Measurements from ENCODE around the gene MMP7.

MMP7 gene, protein sequence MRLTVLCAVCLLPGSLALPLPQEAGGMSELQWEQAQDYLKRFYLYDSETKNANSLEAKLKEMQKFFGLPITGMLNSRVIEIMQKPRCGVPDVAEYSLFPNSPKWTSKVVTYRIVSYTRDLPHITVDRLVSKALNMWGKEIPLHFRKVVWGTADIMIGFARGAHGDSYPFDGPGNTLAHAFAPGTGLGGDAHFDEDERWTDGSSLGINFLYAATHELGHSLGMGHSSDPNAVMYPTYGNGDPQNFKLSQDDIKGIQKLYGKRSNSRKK
- total RNA-seq, result 0 reads per million in 4 donors

DNA sequence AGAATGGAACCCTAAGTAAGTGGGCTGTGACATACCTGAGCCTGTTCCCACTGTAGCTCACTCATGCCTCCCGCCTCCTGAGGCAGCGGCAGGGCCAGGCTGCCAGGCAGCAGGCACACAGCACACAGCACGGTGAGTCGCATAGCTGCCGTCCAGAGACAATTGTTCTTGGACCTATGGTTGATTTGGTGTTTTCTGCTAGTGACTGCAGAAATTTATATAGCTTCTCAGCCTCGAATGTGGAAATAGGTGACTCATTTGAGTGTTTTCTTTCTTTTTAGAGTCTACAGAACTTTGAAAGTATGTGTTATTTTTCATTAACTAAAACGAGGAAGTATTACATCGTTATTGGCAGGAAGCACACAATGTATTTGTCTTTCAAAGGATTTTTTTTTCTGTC is at the start of gene MMP7:
TSS of gene MMP7 (minus strand) at position 190 of the 400 bp plus-strand sequence. CDS start at position 143, 47 bp downstream.
- DNase-seq, result no peak

DNA sequence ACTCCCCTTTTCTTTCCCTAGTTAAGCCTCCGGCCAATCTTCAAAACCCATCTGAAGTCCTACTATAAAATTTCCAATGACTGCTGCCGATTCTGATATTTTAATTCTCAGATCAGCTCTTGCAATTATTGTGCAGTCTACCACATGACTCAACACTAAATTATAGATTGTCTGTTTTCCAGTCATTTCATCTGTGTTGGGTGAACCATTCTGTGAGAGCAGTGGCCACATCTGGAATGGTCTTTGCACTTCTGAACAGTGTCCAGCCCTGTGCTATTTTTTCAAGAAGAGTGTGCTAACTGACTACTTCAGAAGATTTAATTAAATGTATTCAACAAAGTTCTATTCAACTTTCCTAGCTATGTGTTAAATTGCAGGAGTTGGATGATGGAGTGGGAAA is 47.2 kb upstream of the MMP7 start:
- DNase-seq, result no peak

DNA sequence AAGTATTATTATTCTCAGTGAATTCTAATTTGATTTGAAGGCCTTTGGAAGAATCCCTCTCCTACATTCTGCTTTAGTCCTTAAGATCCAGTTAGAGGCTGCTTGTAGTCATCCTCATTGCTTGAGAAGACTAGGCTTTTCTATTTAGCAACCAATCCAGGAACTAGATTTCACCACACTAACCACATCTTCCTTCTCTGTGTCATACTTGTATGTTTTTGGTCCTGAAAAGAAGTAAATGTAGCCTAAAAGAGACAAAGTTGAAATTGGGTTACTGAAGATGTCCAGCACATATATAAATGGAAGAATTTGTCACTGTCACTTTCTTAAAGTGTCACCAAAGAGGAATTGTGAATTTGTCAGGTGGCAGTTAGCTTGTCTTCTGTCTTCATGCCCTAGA is 46.6 kb upstream of the MMP7 start:
- peak in 1 of 5 donors; percentile 63 for DNase-seq

DNA sequence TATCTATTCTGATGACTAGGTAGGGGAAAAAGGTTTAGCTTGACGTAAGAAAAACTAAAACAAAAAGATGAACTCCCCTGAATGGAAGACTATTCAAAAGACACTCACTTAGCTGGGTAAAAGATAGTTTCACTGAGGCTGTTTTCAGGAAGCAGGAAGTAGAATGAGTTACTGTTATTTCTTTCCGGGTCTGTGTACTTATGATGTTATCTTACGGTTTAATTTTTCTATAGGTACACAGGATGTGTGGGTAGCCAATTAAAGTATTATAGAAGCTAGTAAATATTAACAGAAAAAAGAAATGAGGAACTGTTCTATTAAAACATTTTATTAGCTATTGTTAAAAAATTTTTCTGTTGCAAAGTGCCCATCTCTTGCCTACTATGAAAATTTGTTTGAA is 45.8 kb upstream of the MMP7 start:
- peak in 1 of 5 donors; percentile 27 for DNase-seq

DNA sequence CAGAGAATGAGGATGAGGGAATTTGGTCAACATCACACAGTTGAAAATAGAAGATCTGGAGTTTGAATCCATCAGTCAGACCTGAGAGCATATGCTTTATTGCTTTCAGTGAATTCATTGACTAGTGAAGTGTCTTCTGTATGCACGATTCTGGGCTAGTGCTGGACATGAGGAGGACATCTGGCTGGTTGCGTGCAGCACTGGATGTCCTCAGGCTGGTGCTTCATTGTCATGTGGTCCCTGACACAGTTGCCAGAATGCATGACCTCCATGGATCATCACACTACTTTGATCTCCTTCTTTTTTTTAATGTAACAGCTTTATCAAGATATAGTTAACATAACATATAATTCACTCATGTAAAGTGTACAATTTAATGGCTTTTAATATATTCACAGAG is 44.5 kb upstream of the MMP7 start:
- DNase-seq, result no peak

DNA sequence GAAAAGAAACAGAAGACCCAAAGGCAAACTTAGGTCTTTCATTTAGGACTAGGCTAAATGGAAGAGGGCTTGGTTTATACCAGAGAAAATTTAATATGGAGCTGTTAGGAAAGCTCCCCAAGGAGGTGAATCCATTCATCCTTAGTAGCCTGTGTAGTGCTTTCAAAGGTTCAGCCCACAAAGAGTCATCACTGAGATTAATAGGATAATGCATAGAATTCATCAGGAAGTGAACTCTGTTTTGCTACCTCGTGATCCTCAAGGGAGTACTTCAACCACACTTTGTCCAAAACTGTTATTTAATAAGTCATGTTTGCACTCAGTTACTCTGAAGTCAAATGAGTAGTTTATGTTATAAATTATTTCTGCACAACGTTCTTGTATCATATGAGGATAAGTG is 43.3 kb upstream of the MMP7 start:
- no peak for DNase-seq

DNA sequence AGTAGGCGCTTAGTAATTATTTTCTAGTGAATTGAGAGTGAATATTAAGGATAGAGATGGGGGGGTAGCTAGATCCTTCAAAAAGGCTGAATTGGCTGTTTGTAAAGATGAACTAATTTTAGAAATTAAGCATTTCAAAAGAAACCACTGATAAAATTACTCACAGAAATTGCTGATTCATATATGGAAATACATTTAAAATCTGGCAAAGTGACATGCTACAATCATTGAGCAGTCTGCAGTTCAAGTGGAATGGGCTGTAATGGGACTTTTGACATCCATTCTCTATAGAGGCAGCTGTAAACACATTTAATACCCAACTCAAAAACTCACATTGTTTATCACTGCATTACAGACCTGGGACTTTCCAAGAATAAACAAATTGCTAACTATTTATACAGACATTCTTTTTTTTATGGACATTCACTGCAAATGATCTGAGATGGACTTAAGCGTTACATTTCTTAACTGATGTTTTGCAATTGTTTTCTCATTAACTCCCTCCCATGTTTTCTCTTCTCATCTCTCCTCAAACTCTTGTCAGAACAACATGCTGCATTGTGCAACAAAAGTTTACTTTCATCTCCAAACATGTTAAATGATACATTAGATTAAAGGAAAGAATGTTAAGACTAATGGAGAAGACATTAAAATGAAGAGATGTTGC is 42.1 kb upstream of the MMP7 start:
- DNase-seq, result no peak

DNA sequence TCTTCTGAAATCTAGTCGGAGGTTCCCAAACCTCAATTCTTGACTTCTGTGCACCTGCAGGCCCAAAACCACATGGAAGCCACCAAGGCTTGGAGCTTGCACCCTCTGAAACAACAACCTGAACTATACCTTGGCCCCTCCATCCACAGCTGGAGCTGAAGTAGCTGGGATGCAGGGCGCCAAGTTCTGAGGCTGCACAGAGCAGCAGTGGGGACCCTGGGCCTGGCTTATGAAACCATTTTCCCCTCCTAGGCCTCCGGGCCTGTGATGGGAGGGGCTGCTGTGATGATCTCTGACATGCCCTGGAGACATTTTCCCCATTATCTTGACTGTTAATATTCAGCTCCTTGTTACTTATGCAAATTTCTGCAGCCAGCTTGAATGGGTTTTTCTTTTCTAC is 38.3 kb upstream of the MMP7 start:
- no peak for DNase-seq

DNA sequence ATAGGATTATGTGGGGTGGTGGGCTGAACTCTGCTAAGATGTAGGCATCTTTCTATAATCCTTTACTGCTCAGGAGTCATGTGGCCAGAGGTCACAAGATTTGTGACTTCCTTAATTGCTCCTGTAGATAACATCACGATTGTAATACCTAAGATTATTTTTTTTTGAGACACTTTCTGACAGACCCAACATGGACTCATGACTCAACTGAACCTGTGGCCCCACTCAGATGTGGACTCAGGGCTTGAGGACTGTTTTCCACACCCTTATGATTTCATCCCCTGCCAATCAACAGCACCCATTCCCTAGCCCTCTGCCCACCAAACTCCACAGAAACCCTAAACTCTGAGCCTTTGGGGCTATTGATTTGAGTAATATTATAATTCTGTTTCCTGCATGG is 35.6 kb upstream of the MMP7 start:
- no peak for DNase-seq

DNA sequence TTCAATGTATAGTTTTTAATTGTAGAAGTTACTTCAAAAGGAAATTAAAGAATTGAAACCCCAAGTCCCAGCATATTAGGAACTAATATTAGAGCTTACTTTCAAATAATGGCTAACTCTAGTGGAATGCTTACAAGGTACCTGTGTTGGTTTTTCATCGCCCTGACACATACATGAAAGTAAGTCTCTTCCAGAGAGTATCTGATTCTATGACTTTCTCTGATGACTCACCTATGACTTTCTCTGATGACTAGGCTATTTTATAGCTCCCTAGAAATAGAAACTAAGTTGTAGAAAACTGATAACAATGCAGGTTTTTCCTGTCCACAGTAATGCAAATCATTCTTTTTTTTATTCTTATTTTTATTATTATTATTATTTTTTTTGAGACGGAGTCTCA is 33.6 kb upstream of the MMP7 start:
- DNase-seq, result peak in 1 of 5 donors; percentile 37

DNA sequence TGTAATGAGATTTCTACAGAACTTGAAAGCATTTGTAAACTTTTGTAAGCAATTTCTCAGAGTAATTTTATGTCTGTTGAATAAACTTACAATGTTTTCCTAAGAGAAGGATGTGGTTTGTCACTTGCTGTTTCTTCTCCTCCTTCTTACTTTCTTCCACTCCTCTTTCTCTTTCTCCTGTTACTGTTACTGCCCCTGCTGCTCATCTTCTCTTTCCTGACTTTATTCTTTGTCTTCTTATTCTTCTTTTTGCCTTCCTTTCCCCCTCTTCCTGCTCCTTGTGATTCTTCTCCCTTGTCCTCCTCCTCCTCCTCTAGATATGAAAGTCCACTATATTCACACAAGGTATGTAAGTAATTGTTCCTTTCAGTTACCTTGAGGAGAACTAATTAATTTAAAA is 31.1 kb upstream of the MMP7 start:
- no peak for DNase-seq

DNA sequence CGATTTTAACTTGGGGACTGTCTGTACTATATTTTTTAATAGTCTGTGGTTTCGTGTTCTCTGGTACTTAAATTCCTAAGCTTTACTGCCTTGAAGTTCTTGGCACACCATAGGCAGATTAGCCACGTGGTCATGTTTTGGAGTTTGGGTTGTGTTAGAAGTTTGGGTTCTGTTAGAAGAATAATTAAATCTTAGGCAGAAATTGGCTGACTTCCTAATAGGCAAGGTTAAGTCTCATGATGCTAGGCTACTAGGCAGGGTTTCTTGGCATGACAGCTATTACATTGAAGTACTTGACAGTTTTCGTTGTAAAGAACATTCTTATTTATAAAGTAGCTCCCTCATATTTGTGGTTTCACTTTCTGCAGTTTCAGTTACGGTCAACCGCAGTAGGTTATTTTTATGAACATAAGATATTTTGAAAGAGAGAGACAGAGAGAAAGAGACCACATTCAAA is 30.0 kb upstream of the MMP7 start:
- DNase-seq, result peak in 1 of 5 donors; percentile 40

DNA sequence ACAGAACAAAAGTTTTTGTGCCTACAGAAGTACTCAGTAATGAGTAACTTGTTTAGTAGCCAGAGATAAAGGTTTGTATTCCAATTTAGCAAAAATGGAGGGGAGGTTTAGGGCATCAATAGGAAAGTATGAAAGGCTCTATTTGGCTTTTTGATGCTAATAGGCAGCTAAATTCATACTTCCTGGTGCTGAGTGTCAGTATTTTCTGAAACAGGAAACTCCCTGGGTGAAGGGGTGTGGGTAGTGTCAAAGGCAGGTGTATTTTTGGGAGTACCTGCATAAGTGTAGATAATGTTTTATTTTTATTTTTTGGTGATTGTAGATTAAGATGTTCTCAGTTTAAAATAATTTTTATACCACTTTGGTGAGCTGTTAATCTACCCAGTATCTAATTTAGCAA is 29.3 kb upstream of the MMP7 start:
- DNase-seq, result no peak

DNA sequence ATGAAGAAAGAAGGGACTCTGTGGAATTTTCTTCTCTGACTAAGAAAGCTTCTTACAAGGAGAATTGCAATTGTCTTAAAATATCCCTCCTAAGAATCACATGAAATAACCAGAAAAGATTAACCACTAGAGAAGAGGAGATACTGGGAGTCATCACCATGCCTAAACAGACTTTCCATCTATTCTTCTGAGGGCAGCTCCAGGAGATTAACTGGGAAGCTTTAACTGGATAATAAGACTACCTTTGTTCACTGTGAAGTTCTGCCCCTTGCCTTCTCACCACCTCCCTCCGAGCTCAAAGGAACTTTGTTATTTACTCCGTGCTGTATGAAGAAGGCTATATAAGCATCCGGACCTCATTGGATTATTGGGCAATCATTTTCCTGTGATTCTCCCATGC is 24.5 kb upstream of the MMP7 start:
- DNase-seq, result no peak

DNA sequence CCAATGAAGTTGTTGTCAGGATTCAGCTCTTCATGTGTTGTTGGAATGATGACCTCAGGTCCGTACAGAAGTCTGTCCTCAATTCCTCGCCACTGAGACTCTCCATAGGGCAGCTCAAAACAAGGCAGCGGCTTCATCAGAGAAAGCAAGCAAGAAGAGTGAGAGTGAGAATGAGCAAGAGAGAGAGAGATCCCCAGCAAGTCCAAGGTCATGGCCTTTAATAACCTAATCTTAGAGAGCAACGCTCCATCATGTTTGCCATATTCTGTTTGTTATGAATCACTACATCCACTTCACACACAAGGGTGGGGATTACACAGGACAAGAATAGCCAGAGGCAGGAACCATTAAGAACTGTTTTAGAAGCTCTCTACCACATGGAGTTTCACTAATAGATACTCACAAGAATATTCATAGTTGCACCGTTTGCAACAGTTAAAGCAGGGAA is 23.3 kb upstream of the MMP7 start:
- DNase-seq, result no peak

DNA sequence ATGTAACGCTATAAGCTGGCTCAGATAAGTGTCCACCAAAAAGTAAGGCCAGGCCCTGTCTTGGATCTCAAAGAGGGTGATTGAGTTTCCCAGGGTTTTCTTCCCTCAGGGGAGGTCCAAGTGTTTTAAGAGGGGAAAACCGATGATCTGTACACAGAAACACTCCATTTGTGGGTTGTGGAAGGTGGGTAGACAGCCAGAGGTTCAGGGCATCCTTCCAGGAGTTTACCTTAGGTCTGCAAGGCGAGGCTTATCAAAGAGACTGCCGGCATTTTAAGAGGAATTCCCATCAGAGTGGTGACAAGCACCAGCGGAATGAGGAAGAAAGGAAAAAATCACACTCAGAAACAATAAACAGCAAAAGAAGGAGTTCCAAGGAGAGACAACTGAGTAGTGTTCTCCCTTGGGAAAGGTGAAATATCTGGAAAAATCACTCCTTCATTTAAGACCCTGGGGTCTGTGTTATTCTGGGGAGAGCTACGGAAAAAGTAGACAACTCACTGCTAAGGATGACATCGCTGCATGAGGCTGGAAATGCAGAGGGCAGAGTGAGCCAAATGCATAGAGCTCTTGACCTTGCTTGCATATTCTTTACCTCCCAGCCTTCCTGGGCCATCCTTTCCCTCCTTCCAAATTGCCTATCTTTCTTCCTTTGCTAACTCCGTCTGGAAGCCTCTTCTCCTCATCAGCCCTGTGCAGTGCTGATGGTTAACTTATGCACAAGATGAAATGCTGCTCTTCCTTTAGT is 22.1 kb upstream of the MMP7 start:
- DNase-seq, result no peak

DNA sequence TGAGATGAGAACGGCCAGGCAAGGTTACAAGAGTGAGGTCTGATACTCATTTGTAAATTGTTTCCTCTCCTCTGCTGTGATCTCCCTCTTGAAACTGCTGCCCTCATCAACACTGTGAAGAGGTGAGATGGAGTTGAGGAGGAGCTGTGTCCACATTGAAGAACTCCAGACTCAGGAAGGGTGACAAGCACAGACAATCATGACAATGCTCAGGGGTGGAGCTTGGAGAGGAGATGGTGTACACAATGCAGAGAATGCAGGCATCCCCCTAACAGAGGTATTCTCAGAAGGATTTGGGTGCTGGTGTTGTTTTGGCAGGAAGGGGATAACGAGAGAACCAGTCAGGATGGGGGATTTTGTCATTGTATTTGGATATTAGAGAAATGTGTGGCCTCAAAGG is 21.5 kb upstream of the MMP7 start:
- no peak for DNase-seq

DNA sequence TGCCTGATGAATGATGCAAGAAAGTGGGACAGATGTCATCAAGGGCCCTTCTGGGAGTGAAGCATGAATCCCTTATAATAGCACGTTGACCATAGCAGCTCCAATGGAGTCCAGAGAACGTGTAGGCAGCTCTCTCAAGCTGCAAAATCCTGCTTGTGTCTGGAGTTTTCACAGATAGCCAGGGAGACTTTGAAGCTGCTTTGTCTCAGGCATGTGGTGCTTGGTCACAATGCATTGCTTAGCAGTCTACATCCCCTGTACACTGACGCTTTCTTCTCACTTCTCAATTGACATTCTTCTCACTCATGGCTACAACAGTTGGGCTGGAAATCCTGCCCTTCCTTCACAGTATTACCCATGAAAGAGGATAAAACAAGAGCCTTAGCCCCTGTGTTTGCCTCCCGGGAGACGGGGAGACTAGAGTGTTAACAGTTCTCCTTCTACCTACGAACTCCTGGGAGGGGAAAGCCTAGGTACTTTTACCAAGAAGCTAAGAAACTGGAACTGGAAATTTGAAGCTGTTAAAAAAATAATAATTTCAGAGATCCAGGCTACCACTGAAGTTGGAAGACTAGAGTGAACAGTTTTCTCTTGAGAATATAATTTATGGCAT is 20.7 kb upstream of the MMP7 start:
- DNase-seq, result no peak

DNA sequence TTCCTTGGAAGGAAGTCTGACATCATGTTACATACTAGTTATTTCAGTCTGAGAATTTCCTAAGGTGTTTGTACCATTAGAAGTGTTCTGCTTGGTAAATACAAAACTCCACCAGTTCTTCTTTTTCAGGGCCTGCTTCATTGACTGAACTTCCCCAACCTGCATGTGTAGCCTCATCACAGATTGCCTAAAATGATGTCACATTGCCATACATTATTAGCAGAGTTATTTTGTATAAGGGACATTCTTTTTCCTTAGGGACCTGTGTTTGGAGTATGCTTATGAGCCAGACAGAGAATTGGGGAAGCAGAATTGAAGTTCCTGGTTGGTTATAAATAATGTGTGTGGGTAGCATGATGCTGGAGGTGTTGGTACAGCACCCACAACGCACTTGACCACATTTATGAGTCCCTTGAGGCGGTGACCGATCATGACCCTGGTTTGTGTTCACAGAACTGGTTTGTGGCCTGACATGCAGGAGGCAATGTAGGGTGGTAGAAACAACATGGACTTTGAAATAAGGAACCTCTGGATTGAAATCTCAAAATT is 16.4 kb upstream of the MMP7 start:
- DNase-seq, result no peak

DNA sequence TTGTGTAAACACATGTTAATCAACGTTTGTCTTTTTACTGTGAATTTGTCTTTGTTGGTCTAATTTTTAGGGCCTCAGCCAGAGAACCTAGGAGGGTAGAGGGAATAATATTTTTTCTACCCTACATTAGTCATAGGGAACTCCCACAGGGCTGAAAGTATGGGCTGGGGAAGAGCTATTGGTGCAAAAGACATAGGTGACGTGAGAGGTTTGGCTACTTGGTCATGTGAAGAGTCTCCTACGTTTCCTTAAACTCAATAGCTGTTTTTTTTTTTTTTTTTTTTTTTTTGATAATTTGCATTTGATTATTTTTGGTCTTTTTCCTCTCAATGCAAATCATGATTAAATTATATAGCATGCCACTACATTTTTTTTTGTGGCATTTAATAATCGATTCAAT is 15.9 kb upstream of the MMP7 start:
- no peak for DNase-seq

DNA sequence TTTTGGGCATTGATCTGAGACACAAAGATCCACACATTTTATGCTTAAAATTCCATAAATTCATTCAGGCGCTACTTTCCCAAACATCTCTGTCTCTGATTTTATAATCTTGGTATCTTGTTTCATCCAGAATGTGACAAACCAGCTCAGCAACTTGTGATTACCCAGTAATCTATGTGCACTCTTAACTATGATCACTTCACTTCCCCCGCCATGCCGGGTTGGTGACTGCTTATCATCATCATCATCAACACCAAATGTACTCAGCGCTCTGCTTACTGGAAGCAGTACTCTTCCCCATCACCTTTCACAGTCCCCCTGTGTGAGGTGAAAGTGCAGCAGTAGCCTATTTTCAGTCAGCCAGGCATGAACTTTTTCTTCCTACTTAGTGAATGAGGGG is 15.2 kb upstream of the MMP7 start:
- no peak for DNase-seq

DNA sequence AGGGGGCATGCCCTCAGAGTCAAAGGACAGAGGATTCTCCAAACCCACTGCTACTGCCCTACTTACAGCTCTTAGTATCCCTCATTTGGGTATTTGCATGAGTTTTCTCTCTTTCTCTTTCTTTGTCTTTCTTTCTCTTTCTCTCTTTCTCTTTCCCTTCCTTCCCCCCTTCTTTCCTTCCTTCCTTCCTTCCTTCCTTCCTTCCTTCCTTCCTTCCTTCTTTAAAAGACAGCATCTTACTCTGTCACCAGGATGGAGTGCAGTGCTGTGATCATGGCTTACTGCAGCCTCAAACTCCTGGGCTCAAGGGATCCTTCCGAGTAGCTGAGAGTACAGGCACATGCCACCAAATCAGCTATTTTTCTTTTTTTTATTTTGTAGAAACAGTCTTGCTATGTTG is 14.0 kb upstream of the MMP7 start:
- no peak for DNase-seq

DNA sequence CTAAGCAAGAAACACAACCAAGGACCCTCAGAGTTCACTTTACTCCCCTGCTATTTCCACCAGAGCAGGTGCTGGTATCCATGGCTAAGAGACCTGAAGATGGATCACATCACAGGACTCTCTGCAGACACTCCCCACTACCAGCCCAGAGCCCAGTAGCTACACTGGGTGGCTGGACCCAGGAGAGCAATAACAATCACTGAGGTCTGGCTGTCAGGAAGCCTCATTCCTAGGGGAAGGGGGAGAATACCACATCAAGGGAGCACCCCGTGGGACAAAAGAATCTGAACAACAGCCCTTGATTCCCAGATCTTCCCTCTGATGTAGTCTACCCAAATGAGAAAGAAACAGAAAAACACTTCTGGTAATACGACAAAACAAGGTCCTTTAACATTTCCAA is 9.0 kb upstream of the MMP7 start:
- no peak for DNase-seq
